Heart left ventricle (tissue), 13 donors: ENCODE measurements around the gene RPS18.

Experiments used
- POLR2A ChIP-seq, 2 donors: fragments of 450-650 bp; IDR thresholded peaks; one replicate each; pipeline ENCODE4 v1.6.1; 2017; ENCODE audit warnings: antibody characterized with exemption in 2 of 2, mild to moderate bottlenecking in 2 of 2, moderate library complexity in 2 of 2
- TF ChIP-seq, protein P1 (sequence below), 12 donors: fragments of 200-600 bp; sonication (generic) in 4 of 12; IDR thresholded peaks; one replicate each; pipeline versions ENCODE4 v1.5.0 to v1.8.0; 2018 to 2022; ENCODE audit warnings: antibody characterized with exemption in 12 of 12, mild to moderate bottlenecking in 5 of 12
- donor health status: ischemic (EF 13 %, LVEDD 7.1; RV severe dilation, severe dysfunction).
- donor health status: DM: no; HTN: yes; CAD: no.
- donor health status: DM: no; HTN: no; CAD: no.
- donor health status: ischemic (EF 25% LVEDD 6.9; RV normal size, moderate dysfunction).
- donor health status: ischemic (EF 25% LVEDD 5.7; RV mildly dilated, moderate dysfunction).
- donor health status: ischemic (EF 35%, LVEDD 5.7; RV mildly dilated, moderate dysfunction).
- donor health status: nonischemic (EF 11% LVEDD 7.7; RV severe dilation, severe dysfunction).
- donor health status: DM: yes; HTN: yes; CAD: no.
- donor health status: PGD.
- donor health status: ischemic (EF 29% LVEDD 5.4; RV normal size, mild dysfunction).
- donor health status: nonischemic (EF 23%, LVEDD 6.1; RV moderate dilation, normal function).

DNA sequence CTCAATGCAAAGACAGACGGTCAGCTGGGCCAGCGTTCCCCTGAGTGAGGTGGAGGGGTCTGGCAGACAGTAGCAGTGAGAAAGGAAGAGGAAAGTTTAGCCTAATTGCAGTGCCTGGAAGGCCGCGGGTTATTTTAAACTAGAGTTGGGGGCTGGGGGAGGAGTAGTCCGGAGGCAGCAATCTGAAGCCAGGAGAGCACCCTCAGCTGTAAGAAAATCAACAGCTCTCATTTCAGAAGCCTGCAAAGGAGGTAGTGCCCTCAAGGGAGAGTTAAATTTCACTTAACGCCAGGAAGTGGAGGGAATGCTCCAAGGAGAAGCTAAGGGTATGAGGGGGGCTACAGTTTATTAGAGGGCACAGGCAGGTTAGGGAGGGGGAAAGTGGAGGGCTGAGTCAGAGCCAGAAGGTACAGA lies 36.6 kb upstream of the RPS18 start:
- TF ChIP-seq, protein P1, sequence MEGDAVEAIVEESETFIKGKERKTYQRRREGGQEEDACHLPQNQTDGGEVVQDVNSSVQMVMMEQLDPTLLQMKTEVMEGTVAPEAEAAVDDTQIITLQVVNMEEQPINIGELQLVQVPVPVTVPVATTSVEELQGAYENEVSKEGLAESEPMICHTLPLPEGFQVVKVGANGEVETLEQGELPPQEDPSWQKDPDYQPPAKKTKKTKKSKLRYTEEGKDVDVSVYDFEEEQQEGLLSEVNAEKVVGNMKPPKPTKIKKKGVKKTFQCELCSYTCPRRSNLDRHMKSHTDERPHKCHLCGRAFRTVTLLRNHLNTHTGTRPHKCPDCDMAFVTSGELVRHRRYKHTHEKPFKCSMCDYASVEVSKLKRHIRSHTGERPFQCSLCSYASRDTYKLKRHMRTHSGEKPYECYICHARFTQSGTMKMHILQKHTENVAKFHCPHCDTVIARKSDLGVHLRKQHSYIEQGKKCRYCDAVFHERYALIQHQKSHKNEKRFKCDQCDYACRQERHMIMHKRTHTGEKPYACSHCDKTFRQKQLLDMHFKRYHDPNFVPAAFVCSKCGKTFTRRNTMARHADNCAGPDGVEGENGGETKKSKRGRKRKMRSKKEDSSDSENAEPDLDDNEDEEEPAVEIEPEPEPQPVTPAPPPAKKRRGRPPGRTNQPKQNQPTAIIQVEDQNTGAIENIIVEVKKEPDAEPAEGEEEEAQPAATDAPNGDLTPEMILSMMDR (IDR thresholded peaks at IDR 0.05): no peak
- TF ChIP-seq POLR2A (IDR thresholded peaks at IDR 0.05): no peak
